Spleen (tissue), 11 donors: ENCODE results near the gene RNF150. TPM values are rescaled to one million over a fixed set of nuclear protein-coding genes. Genes with fewer than 3 reads are reported as not detected.

Source experiments
- DNase-seq: peaks from one replicate; pipeline ENCODE4 v3.0.0-alpha.2; 2020
- H3K27ac ChIP-seq, 8 donors: fragments of 200-600 bp; sonication (generic) in 7 of 8; 1 replicate in 4 of 8; 2 replicates in 4 of 8; pipeline versions ENCODE4 v1.5.0 to v1.8.0; 2016 to 2021; ENCODE audit warnings: inconsistent platforms in 4 of 8, mild to moderate bottlenecking in 4 of 8, moderate library complexity in 1 of 8
- H3K27me3 ChIP-seq, 7 donors: fragments of 200-600 bp; sonication (generic) in 6 of 7; replicated peaks in 1 of 7; 1 replicate in 4 of 7; 2 replicates in 3 of 7; pipeline versions ENCODE4 v1.5.0 to v1.8.0; 2016 to 2021; ENCODE audit warnings: inconsistent platforms in 3 of 7, mild to moderate bottlenecking in 1 of 7
- H3K36me3 ChIP-seq, 6 donors: fragments of 200-600 bp; sonication (generic) in 5 of 6; 1 replicate in 4 of 6; 2 replicates in 2 of 6; pipeline versions ENCODE4 v1.5.0 to v1.8.0; 2016 to 2021; ENCODE audit warnings: inconsistent platforms in 2 of 6
- H3K4me1 ChIP-seq, 6 donors: fragments of 200-600 bp; sonication (generic) in 5 of 6; 1 replicate in 3 of 6; 2 replicates in 3 of 6; pipeline versions ENCODE4 v1.5.0 to v1.8.0; 2016 to 2021; ENCODE audit warnings: inconsistent platforms in 3 of 6
- H3K4me3 ChIP-seq, 8 donors: fragments of 200-600 bp; sonication (generic) in 7 of 8; 1 replicate in 4 of 8; 2 replicates in 4 of 8; pipeline versions ENCODE4 v1.5.0 to v1.8.0; 2016 to 2021; ENCODE audit warnings: inconsistent platforms in 4 of 8, mild to moderate bottlenecking in 4 of 8, moderate library complexity in 2 of 8
- H3K9me3 ChIP-seq, 8 donors: fragments of 200-600 bp; sonication (generic) in 7 of 8; 1 replicate in 4 of 8; 2 replicates in 4 of 8; pipeline versions ENCODE4 v1.5.0 to v1.8.0; 2016 to 2021; ENCODE audit warnings: inconsistent platforms in 4 of 8
- CTCF ChIP-seq, 11 experiments: fragments of 200-600 bp in 7 of 11; fragments of 450-650 bp in 4 of 11; sonication (generic) in 4 of 11; IDR thresholded peaks in 8 of 11; conservative IDR thresholded peaks in 3 of 11; 1 replicate in 7 of 11; 2 replicates in 4 of 11; pipeline versions ENCODE4 v1.4.0 to v1.8.0; 2016 to 2021; ENCODE audit warnings: antibody characterized with exemption in 11 of 11, inconsistent platforms in 4 of 11, mild to moderate bottlenecking in 1 of 11
- POLR2A ChIP-seq, 3 donors: fragments of 450-650 bp; IDR thresholded peaks; one replicate each; pipeline ENCODE4 v1.5.1; 2017; ENCODE audit warnings: antibody characterized with exemption in 3 of 3, mild to moderate bottlenecking in 1 of 3
- POLR2AphosphoS5 ChIP-seq, 3 donors: sonication (generic); formaldehyde crosslinking; IDR thresholded peaks; one replicate each; pipeline ENCODE4 v1.5.1; 2017; ENCODE audit warnings: antibody characterized with exemption in 3 of 3
- WGBS, 5 donors: extraction: QIAGEN DNeasy Blood & Tissue Kit in 3 of 5; methylation state at CpG; one replicate each; pipeline versions ENCODE4 v1.1.5 to v1.1.7; 2013 to 2018; 5-methylcytosine and 5-hydroxymethylcytosine counted together
- intact Hi-C: fragments of 100-400 bp; cut with DNase I; formaldehyde crosslinking; loops from one replicate; pipeline ENCODE4 v1.15.0; 2023; ENCODE audit warnings: low total_unique reads
- polyA plus RNA-seq, 3 donors: library from polyadenylated mRNA; stranded (reverse); fragments of 200-250 nt; gene quantifications; one replicate each; pipeline ENCODE4 v1.2.1, GENCODE V29; 2013
- total RNA-seq, 7 donors: library from RNA; depleted of rRNA in 3 of 7; stranded (reverse); fragments of >200 nt in 3 of 7; fragmentation: NEBNext Ultra II Directional in 4 of 7; extraction: Animal tissue kit (Norgen Biotek cat#: 25700) in 4 of 7; gene quantifications; one replicate each; pipeline versions ENCODE4 v1.1.0 to v1.2.1, GENCODE V29; 2016 to 2021
- donor health status: healthy with polysubstance abuse.
- donor health status: DM: no; HTN: no; CAD: no; lungs with moderate emphysema.
- donor health status: DM: no; HTN: no; CAD: no.
- donor health status: Bipolar disorder and iron deficiency.
- donor health status: healthy.
- donor health status: DM: no; HTN: no; CAD: no.
- donor health status: DM: yes; HTN: yes; CAD: no.

The RNF150 gene
- total and polyA plus RNA-seq, 10 donors: 1.2 to 42.1 (median 19.2) TPM

GRCh38 chr4:141016117-141016798, 117.0 kb downstream of the RNF150 start:
- no peaks in the 10 kb centered on the region for H3K27me3 ChIP-seq
- H3K27ac ChIP-seq: no peak overlapping the region
- intact Hi-C loops: no loop called here
- peaks cover 0 to 6% (median 0%) of the 10 kb centered on the region in 6 donors for H3K4me1 ChIP-seq
- no peak for DNase-seq
- TF ChIP-seq POLR2A (IDR thresholded peaks at IDR 0.05) (no peak), CTCF (IDR thresholded peaks at IDR 0.05 in 8 of 11, conservative IDR thresholded peaks at IDR 0.05 in 3 of 11) (no peak), POLR2AphosphoS5 (IDR thresholded peaks at IDR 0.05) (no peak)
- no peak overlapping the region for H3K4me3 ChIP-seq
- H3K9me3 ChIP-seq: no peaks in the 10 kb centered on the region
- WGBS, 5 donors: 78 to 92% (median 85%) methylated on average over 8 of the region's 8 CpGs
- no peaks in the 10 kb centered on the region for H3K36me3 ChIP-seq

GRCh38 chr4:141013899-141014298, 119.4 kb downstream of the RNF150 start:
- TF ChIP-seq POLR2A (IDR thresholded peaks at IDR 0.05) (no peak), POLR2AphosphoS5 (IDR thresholded peaks at IDR 0.05) (no peak), CTCF (IDR thresholded peaks at IDR 0.05 in 8 of 11, conservative IDR thresholded peaks at IDR 0.05 in 3 of 11) (no peak)
- Histone ChIP-seq H3K27ac (no peak overlapping the region), H3K4me1 (no peaks in the 10 kb centered on the region), H3K36me3 (no peaks in the 10 kb centered on the region), H3K9me3 (peaks cover 0 to 4% (median 0%) of the 10 kb centered on the region in 8 donors), H3K4me3 (no peak overlapping the region), H3K27me3 (no peaks in the 10 kb centered on the region)
- 60 to 66% (median 61%) methylated on average over 3 of the region's 3 CpGs for WGBS, 5 donors
- no peak for DNase-seq
- intact Hi-C loops: no loop called here

- Histone ChIP-seq H3K4me1 (no peaks in the 10 kb centered on the region), H3K27ac (no peak overlapping the region), H3K4me3 (no peak overlapping the region), H3K36me3 (no peaks in the 10 kb centered on the region), H3K9me3 (peaks cover 0 to 7% (median 0%) of the 10 kb centered on the region in 8 donors), H3K27me3 (no peaks in the 10 kb centered on the region)
- DNase-seq: no peak
- 85 to 98% (median 95%) methylated on average over 3 of the region's 3 CpGs for WGBS, 5 donors
- intact Hi-C loops: no loop called here
- no peak for TF ChIP-seq CTCF (IDR thresholded peaks at IDR 0.05 in 8 of 11, conservative IDR thresholded peaks at IDR 0.05 in 3 of 11)
- TF ChIP-seq POLR2AphosphoS5 (IDR thresholded peaks at IDR 0.05): no peak
- no peak for TF ChIP-seq POLR2A (IDR thresholded peaks at IDR 0.05)
Observed at GRCh38 chr4:141011901-141012315, 121.4 kb downstream of the RNF150 start.

- TF ChIP-seq POLR2A (IDR thresholded peaks at IDR 0.05): no peak
- no peak for TF ChIP-seq POLR2AphosphoS5 (IDR thresholded peaks at IDR 0.05)
- no peak for TF ChIP-seq CTCF (IDR thresholded peaks at IDR 0.05 in 8 of 11, conservative IDR thresholded peaks at IDR 0.05 in 3 of 11)
- no peaks in the 10 kb centered on the region for H3K27me3 ChIP-seq
Observed at GRCh38 chr4:141009931-141010330, 123.3 kb downstream of the RNF150 start.

More at GRCh38 chr4:141009931-141010330, 123.3 kb downstream of the RNF150 start:
- Histone ChIP-seq H3K4me1 (no peaks in the 10 kb centered on the region), H3K27ac (no peak overlapping the region), H3K4me3 (no peak overlapping the region), H3K9me3 (peaks cover 0 to 7% (median 0%) of the 10 kb centered on the region in 8 donors), H3K36me3 (no peaks in the 10 kb centered on the region)
- intact Hi-C loops: no loop called here
- no peak for DNase-seq
